Measurements from ENCODE around the gene OSMR. TPM values are rescaled to one million over a fixed set of nuclear protein-coding genes. Genes with fewer than 3 reads are reported as not detected.

The OSMR gene
- total RNA-seq, 1 experiment from 2014 or later = 31.6 TPM

- no peak overlapping the region for H3K4me3 ChIP-seq (ENCODE audit: low read depth, low read length, poor library complexity, severe bottlenecking)
- H3K27ac ChIP-seq (ENCODE audit: low read depth, low read length, poor library complexity, severe bottlenecking) = no peak overlapping the region
- H3K27me3 ChIP-seq (replicated peaks; ENCODE audit: insufficient read depth, low read depth, low read length, poor library complexity) = no peaks in the 10 kb centered on the region
- intact Hi-C loops (cut with micrococcal nuclease; ENCODE audit: unreplicated experiment) = loop anchor here (2.0 to 5.0 kb wide), 4 partner anchors 90 to 715 kb away; no protein-coding TSS in a partner anchor
- peak; percentile 72 for DNase-seq (ENCODE audit: low spot score)
- H3K9me3 ChIP-seq (ENCODE audit: low read depth, low read length, poor library complexity, severe bottlenecking) = no peaks in the 10 kb centered on the region
- POLR2A ChIA-PET (ENCODE audit: low non-redundant PET) = no interaction called here
- no TSS peak for BruUV-seq (replicated peaks)
- CTCF ChIA-PET = interaction anchor here (1.0 to 1.6 kb wide), 4 partner anchors 85 to 540 kb away, joined by 3 to 15 read pairs (median 4); no protein-coding TSS in a partner anchor
- TF ChIP-seq, protein P1, sequence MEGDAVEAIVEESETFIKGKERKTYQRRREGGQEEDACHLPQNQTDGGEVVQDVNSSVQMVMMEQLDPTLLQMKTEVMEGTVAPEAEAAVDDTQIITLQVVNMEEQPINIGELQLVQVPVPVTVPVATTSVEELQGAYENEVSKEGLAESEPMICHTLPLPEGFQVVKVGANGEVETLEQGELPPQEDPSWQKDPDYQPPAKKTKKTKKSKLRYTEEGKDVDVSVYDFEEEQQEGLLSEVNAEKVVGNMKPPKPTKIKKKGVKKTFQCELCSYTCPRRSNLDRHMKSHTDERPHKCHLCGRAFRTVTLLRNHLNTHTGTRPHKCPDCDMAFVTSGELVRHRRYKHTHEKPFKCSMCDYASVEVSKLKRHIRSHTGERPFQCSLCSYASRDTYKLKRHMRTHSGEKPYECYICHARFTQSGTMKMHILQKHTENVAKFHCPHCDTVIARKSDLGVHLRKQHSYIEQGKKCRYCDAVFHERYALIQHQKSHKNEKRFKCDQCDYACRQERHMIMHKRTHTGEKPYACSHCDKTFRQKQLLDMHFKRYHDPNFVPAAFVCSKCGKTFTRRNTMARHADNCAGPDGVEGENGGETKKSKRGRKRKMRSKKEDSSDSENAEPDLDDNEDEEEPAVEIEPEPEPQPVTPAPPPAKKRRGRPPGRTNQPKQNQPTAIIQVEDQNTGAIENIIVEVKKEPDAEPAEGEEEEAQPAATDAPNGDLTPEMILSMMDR (conservative IDR thresholded peaks at IDR 0.05; ENCODE audit: low read depth, low read length) = peak; percentile 96
- no peak for TF ChIP-seq EZH2 (IDR thresholded peaks at IDR 0.05; ENCODE audit: borderline replicate concordance, low read depth, low read length, poor library complexity, severe bottlenecking)
- H3K36me3 ChIP-seq (ENCODE audit: insufficient read depth, low read length, poor library complexity, severe bottlenecking) = peaks cover 17% of the 10 kb centered on the region
- H3K4me1 ChIP-seq (ENCODE audit: insufficient read depth, low read length, poor library complexity, severe bottlenecking) = no peaks in the 10 kb centered on the region
Observed at GRCh38 chr5:38922199-38922598, 76.4 kb downstream of the OSMR start.

GRCh38 chr5:38923661-38924451 is 78.0 kb downstream of the OSMR start:
- BruUV-seq (replicated peaks) = no TSS peak
- Histone ChIP-seq H3K27me3 (replicated peaks; ENCODE audit: insufficient read depth, low read depth, low read length, poor library complexity) (no peaks in the 10 kb centered on the region), H3K4me1 (ENCODE audit: insufficient read depth, low read length, poor library complexity, severe bottlenecking) (no peaks in the 10 kb centered on the region), H3K9me3 (ENCODE audit: low read depth, low read length, poor library complexity, severe bottlenecking) (no peaks in the 10 kb centered on the region), H3K27ac (ENCODE audit: low read depth, low read length, poor library complexity, severe bottlenecking) (no peak overlapping the region), H3K4me3 (ENCODE audit: low read depth, low read length, poor library complexity, severe bottlenecking) (no peak overlapping the region), H3K36me3 (ENCODE audit: insufficient read depth, low read length, poor library complexity, severe bottlenecking) (peaks cover 16% of the 10 kb centered on the region)
- intact Hi-C loops (cut with micrococcal nuclease; ENCODE audit: unreplicated experiment) = loop anchor here (2.0 to 5.0 kb wide), 4 partner anchors 92 to 717 kb away; no protein-coding TSS in a partner anchor
- ChIA-PET POLR2A (ENCODE audit: low non-redundant PET) (no interaction called here), CTCF (interaction anchor here (1.0 to 2.2 kb wide), 2 partner anchors 94 to 482 kb away, joined by 4 to 7 read pairs; no protein-coding TSS in a partner anchor)
- DNase-seq (ENCODE audit: low spot score) = no peak
- no peak for TF ChIP-seq EZH2 (IDR thresholded peaks at IDR 0.05; ENCODE audit: borderline replicate concordance, low read depth, low read length, poor library complexity, severe bottlenecking)
- TF ChIP-seq, protein P1 (conservative IDR thresholded peaks at IDR 0.05; ENCODE audit: low read depth, low read length) = no peak

DNA sequence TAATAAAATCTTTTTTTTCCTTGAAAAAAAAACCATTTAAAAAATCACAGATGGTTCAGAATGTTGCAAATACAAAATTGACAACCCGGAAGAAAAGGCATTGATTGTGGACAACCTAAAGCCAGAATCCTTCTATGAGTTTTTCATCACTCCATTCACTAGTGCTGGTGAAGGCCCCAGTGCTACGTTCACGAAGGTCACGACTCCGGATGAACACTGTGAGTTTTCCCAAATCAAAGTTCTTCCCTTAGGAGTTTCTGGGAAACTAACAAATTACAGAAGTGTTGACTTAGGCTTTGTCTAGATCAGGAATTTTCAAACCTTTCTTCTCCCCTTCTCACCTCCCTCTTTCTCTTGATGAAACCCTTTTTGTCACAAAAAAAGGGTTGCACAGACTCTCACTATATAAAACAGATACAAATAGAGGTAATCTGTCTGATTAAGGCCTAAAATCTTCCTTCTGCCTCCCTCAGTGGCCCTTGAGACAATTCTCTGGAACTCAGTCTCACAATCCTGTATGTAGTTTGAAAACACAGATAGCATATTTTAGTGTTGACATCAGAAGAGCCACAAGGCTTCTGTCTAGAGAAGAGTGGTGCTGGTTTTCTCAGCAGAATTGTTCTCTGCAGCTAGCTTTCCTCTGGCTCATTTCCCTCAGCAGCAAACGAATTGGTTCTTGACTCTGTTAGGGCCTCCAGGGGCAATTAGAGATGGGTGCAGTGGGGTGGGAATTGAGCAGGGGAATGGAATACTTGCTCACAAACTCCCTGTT is 79.5 kb downstream of the OSMR start:
- ChIA-PET POLR2A (ENCODE audit: low non-redundant PET) (no interaction called here), CTCF (interaction anchor here (1.0 kb wide), 1 partner anchor 95 kb away, joined by 4 read pairs; no protein-coding TSS in a partner anchor)
- Histone ChIP-seq H3K9me3 (ENCODE audit: low read depth, low read length, poor library complexity, severe bottlenecking) (no peaks in the 10 kb centered on the region), H3K4me3 (ENCODE audit: low read depth, low read length, poor library complexity, severe bottlenecking) (no peak overlapping the region), H3K36me3 (ENCODE audit: insufficient read depth, low read length, poor library complexity, severe bottlenecking) (peaks cover 14% of the 10 kb centered on the region), H3K27ac (ENCODE audit: low read depth, low read length, poor library complexity, severe bottlenecking) (no peak overlapping the region), H3K27me3 (replicated peaks; ENCODE audit: insufficient read depth, low read depth, low read length, poor library complexity) (no peaks in the 10 kb centered on the region), H3K4me1 (ENCODE audit: insufficient read depth, low read length, poor library complexity, severe bottlenecking) (no peaks in the 10 kb centered on the region)
- TF ChIP-seq EZH2 (IDR thresholded peaks at IDR 0.05; ENCODE audit: borderline replicate concordance, low read depth, low read length, poor library complexity, severe bottlenecking) = no peak
- TF ChIP-seq, protein P1 (conservative IDR thresholded peaks at IDR 0.05; ENCODE audit: low read depth, low read length) = no peak
- no peak for DNase-seq (ENCODE audit: low spot score)
- intact Hi-C loops (cut with micrococcal nuclease; ENCODE audit: unreplicated experiment) = no loop called here
- BruUV-seq (replicated peaks) = no TSS peak

Measured in A673 (cell line).